ENCODE measurements around the gene DLG2. TPM values are rescaled to one million over a fixed set of nuclear protein-coding genes. Genes with fewer than 3 reads are reported as not detected.

DLG2 gene
- total RNA-seq, 1 donor from 2014 or later = 6.7 TPM

DNA sequence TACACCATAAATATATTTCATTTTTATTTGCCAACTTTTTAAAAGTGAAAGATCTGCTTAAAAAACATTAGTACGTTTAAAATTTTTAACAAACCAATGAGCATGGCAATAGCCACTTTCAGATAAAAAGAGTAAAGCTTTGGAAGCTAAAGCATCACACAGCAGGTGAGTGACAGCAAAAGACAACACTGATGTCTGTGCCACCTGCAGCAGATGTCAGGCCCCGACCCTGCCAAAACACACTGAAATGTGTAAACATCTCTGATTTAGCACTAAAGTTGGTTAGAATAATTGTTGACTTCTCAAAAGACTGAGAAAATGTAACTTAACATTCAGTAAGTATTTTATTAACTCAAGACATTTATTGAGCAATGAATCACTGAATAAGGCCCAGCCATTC, 232.9 kb downstream of the DLG2 start:
- no peak for TF ChIP-seq CTCF (IDR thresholded peaks at IDR 0.05; ENCODE audit: unreplicated experiment)
- H3K4me3 Mint-ChIP-seq = no peak overlapping the region
- no peak overlapping the region for H3K27ac Mint-ChIP-seq
- DNase-seq (ENCODE audit: low spot score in 2 of 2, unreplicated experiment in 2 of 2) = no peak
- no peaks in the 10 kb centered on the region for H3K36me3 Mint-ChIP-seq
- H3K4me1 Mint-ChIP-seq = no peaks in the 10 kb centered on the region
- no peaks in the 10 kb centered on the region for H3K27me3 Mint-ChIP-seq (ENCODE audit: low read depth)
- peaks cover 20% of the 10 kb centered on the region for H3K9me3 Mint-ChIP-seq

- Mint-ChIP-seq H3K36me3 (no peaks in the 10 kb centered on the region), H3K27ac (no peak overlapping the region), H3K4me1 (no peaks in the 10 kb centered on the region), H3K4me3 (no peak overlapping the region), H3K9me3 (peaks cover 12% of the 10 kb centered on the region), H3K27me3 (ENCODE audit: low read depth) (no peaks in the 10 kb centered on the region)
- TF ChIP-seq CTCF (IDR thresholded peaks at IDR 0.05; ENCODE audit: unreplicated experiment) = no peak
- no peak for DNase-seq (ENCODE audit: low spot score in 2 of 2, unreplicated experiment in 2 of 2)
These were observed 236.0 kb downstream of the DLG2 start for GRCh38 chr11:85391141-85391540.

DNA sequence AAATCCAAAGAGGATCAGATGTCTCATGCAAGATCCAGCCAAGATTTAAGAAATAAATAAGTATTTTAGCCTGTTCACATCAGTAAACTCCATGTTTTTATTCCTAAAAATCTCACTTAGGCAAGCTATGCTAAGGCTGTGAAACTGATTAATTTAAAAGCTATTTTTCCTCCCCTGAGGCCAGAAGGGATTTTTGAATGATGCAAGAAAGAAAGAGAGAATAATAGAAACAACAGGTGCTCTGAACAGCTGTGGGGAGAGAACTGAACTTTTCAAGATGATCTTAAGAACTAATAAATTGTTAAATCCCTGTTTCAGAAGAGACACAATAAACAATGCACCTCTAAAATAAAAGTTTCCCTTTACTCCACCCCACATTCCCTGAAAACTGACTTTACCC, 241.6 kb downstream of the DLG2 start:
- no peak overlapping the region for H3K4me3 Mint-ChIP-seq
- peaks cover 12% of the 10 kb centered on the region for H3K9me3 Mint-ChIP-seq
- no peak for TF ChIP-seq CTCF (IDR thresholded peaks at IDR 0.05; ENCODE audit: unreplicated experiment)
- no peaks in the 10 kb centered on the region for H3K4me1 Mint-ChIP-seq
- no peak for DNase-seq (ENCODE audit: low spot score in 2 of 2, unreplicated experiment in 2 of 2)
- H3K36me3 Mint-ChIP-seq = no peaks in the 10 kb centered on the region
- H3K27me3 Mint-ChIP-seq (ENCODE audit: low read depth) = no peaks in the 10 kb centered on the region
- no peak overlapping the region for H3K27ac Mint-ChIP-seq

DNA sequence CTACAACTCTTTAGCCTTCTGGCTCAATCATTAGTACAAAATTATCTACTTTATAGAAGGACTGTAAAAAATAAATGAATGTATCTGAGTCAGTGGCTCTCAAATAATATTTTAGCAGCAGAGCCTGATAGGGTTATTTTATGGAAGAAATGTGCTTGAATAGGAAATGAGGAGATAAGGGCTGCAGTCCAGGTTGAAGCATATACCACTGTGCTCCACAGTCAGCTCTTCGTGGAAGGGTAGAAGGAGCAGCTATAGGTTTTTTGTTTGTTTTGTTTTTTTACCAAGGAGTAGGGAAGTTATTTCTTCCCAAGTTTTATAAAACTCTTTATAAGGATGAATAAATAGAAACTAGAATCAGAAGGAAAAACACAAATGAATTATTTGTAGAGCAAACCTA, 242.0 kb downstream of the DLG2 start:
- peaks cover 13% of the 10 kb centered on the region for H3K9me3 Mint-ChIP-seq

GRCh38 chr11:85379066-85379465, 248.1 kb downstream of the DLG2 start:
- Mint-ChIP-seq H3K4me3 (no peak overlapping the region), H3K27ac (no peak overlapping the region), H3K27me3 (ENCODE audit: low read depth) (no peaks in the 10 kb centered on the region), H3K36me3 (no peaks in the 10 kb centered on the region), H3K4me1 (no peaks in the 10 kb centered on the region), H3K9me3 (peaks cover 13% of the 10 kb centered on the region)
- DNase-seq (ENCODE audit: low spot score in 2 of 2, unreplicated experiment in 2 of 2) = no peak
- TF ChIP-seq CTCF (IDR thresholded peaks at IDR 0.05; ENCODE audit: unreplicated experiment) = no peak

More for the DNA sequence above, 242.0 kb downstream of the DLG2 start:
- no peak for DNase-seq (ENCODE audit: low spot score in 2 of 2, unreplicated experiment in 2 of 2)
- Mint-ChIP-seq H3K27me3 (ENCODE audit: low read depth) (no peaks in the 10 kb centered on the region), H3K4me1 (no peaks in the 10 kb centered on the region), H3K27ac (no peak overlapping the region), H3K4me3 (no peak overlapping the region), H3K36me3 (no peaks in the 10 kb centered on the region)
- no peak for TF ChIP-seq CTCF (IDR thresholded peaks at IDR 0.05; ENCODE audit: unreplicated experiment)

GRCh38 chr11:85377901-85378300, 249.2 kb downstream of the DLG2 start:
- DNase-seq (ENCODE audit: low spot score in 2 of 2, unreplicated experiment in 2 of 2) = no peak
- Mint-ChIP-seq H3K4me3 (no peak overlapping the region), H3K4me1 (no peaks in the 10 kb centered on the region), H3K27me3 (ENCODE audit: low read depth) (no peaks in the 10 kb centered on the region), H3K27ac (no peak overlapping the region), H3K9me3 (peaks cover 9% of the 10 kb centered on the region), H3K36me3 (no peaks in the 10 kb centered on the region)
- TF ChIP-seq CTCF (IDR thresholded peaks at IDR 0.05; ENCODE audit: unreplicated experiment) = no peak

Measured in mesothelial cell of epicardium (in vitro differentiated cells).